OCI-LY1 (cell line): ENCODE data around the gene NAV2.

ENCODE experiments used
- EZH2 ChIP-seq: fragments of 200-600 bp; sonication (generic), shearing (Covaris generic); IDR thresholded peaks from 2 replicates; pipeline ENCODE4 v1.8.0; 2017; ENCODE audit warnings: borderline replicate concordance, mixed run types, mild to moderate bottlenecking, antibody characterized with exemption, low read length, moderate library complexity, mixed read lengths
- TF ChIP-seq, protein P1 (sequence below): fragments of 200-600 bp; sonication (generic), shearing (Covaris generic); IDR thresholded peaks from 2 replicates; pipeline ENCODE4 v1.5.1; 2017; ENCODE audit warnings: mild to moderate bottlenecking, antibody characterized with exemption, low read length, moderate library complexity, mixed read lengths

DNA sequence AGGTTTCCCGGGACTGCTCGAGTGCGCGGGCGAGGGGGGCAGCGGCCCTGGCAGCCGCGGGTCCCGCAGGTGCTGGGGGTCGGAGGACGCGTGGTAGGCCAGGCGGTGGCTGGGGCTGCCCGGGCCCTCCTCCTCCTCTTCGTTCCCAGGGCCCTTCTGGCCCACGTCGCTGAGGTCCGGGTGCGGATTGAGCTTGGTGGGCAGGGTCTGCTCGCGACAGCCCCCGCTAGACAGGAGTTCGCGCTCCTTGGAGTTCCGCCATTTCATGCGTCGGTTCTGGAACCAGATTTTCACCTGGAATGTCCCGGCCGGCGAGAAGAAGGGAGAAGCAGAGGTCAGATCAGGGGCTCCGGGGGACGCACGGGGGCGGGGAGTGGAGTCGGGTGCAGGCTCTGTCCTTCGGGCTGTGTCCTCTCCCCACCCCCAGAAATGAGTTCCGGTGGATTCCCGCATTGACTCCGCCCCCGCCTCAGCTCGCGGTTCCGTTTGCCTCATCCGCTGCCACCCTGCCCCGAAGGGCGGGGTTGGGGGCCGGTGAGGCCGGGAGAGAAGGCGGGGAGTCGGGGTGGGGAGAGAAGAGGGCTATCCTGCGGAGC lies 443.7 kb downstream of the NAV2 start:
- TF ChIP-seq, protein P1, sequence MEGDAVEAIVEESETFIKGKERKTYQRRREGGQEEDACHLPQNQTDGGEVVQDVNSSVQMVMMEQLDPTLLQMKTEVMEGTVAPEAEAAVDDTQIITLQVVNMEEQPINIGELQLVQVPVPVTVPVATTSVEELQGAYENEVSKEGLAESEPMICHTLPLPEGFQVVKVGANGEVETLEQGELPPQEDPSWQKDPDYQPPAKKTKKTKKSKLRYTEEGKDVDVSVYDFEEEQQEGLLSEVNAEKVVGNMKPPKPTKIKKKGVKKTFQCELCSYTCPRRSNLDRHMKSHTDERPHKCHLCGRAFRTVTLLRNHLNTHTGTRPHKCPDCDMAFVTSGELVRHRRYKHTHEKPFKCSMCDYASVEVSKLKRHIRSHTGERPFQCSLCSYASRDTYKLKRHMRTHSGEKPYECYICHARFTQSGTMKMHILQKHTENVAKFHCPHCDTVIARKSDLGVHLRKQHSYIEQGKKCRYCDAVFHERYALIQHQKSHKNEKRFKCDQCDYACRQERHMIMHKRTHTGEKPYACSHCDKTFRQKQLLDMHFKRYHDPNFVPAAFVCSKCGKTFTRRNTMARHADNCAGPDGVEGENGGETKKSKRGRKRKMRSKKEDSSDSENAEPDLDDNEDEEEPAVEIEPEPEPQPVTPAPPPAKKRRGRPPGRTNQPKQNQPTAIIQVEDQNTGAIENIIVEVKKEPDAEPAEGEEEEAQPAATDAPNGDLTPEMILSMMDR: no peak
- TF ChIP-seq EZH2: no peak
